ENCODE results near the gene RFC3. TPM values are rescaled to one million over a fixed set of nuclear protein-coding genes. Genes with fewer than 3 reads are reported as not detected.

Gene RFC3
- total and polyA plus RNA-seq, 2 experiments from 2014 or later = 12.7 to 13.9 TPM

GRCh38 chr13:33862016-33862415, 44.1 kb downstream of the RFC3 start:
- Histone ChIP-seq H3K27me3 (no peaks in the 10 kb centered on the region), H3K36me3 (no peaks in the 10 kb centered on the region), H3K9me3 (ENCODE audit: low read depth) (no peaks in the 10 kb centered on the region), H3K4me3 (no peak overlapping the region), H3K27ac (no peak overlapping the region), H3K4me1 (ENCODE audit: low read depth) (no peaks in the 10 kb centered on the region)
- no peak for TF ChIP-seq CTCF (IDR thresholded peaks at IDR 0.05; ENCODE audit: low read depth, low read length)
- DNase-seq (ENCODE audit: low read depth in 1 of 2, low spot score in 1 of 2) = no peak

GRCh38 chr13:33863188-33863789, 45.3 kb downstream of the RFC3 start:
- no peaks in the 10 kb centered on the region for H3K9me3 ChIP-seq (ENCODE audit: low read depth)
- H3K4me1 ChIP-seq (ENCODE audit: low read depth) = no peaks in the 10 kb centered on the region
- H3K4me3 ChIP-seq = no peak overlapping the region
- TF ChIP-seq CTCF (IDR thresholded peaks at IDR 0.05; ENCODE audit: low read depth, low read length) = no peak
- no peak for DNase-seq (ENCODE audit: low read depth in 1 of 2, low spot score in 1 of 2)
- no peaks in the 10 kb centered on the region for H3K27me3 ChIP-seq
- no peaks in the 10 kb centered on the region for H3K36me3 ChIP-seq
- H3K27ac ChIP-seq = no peak overlapping the region

GRCh38 chr13:33865945-33866344, 48.0 kb downstream of the RFC3 start:
- Histone ChIP-seq H3K4me3 (no peak overlapping the region), H3K27me3 (no peaks in the 10 kb centered on the region), H3K4me1 (ENCODE audit: low read depth) (no peaks in the 10 kb centered on the region), H3K27ac (no peak overlapping the region), H3K36me3 (no peaks in the 10 kb centered on the region), H3K9me3 (ENCODE audit: low read depth) (no peaks in the 10 kb centered on the region)
- no peak for TF ChIP-seq CTCF (IDR thresholded peaks at IDR 0.05; ENCODE audit: low read depth, low read length)
- no peak for DNase-seq (ENCODE audit: low read depth in 1 of 2, low spot score in 1 of 2)

- no peaks in the 10 kb centered on the region for H3K4me1 ChIP-seq (ENCODE audit: low read depth)
- no peak overlapping the region for H3K4me3 ChIP-seq
- peak; percentile 26 for TF ChIP-seq CTCF (IDR thresholded peaks at IDR 0.05; ENCODE audit: low read depth, low read length)
- no peak overlapping the region for H3K27ac ChIP-seq
- H3K27me3 ChIP-seq = no peaks in the 10 kb centered on the region
- no peaks in the 10 kb centered on the region for H3K9me3 ChIP-seq (ENCODE audit: low read depth)
- no peak for DNase-seq (ENCODE audit: low read depth in 1 of 2, low spot score in 1 of 2)
- no peaks in the 10 kb centered on the region for H3K36me3 ChIP-seq
These were observed 49.5 kb downstream of the RFC3 start for GRCh38 chr13:33867472-33867871.

GRCh38 chr13:33868343-33868994, 50.5 kb downstream of the RFC3 start:
- no peak for DNase-seq (ENCODE audit: low read depth in 1 of 2, low spot score in 1 of 2)
- Histone ChIP-seq H3K9me3 (ENCODE audit: low read depth) (no peaks in the 10 kb centered on the region), H3K4me3 (no peak overlapping the region), H3K27me3 (no peaks in the 10 kb centered on the region), H3K36me3 (no peaks in the 10 kb centered on the region), H3K27ac (no peak overlapping the region), H3K4me1 (ENCODE audit: low read depth) (no peaks in the 10 kb centered on the region)
- no peak for TF ChIP-seq CTCF (IDR thresholded peaks at IDR 0.05; ENCODE audit: low read depth, low read length)

All from cardiac muscle cell (in vitro differentiated cells and primary cell).